H1 (cell line): Measurements from ENCODE around the gene B3GAT1.

ENCODE experiments used
- BACH1 ChIP-seq: IDR thresholded peaks from 2 replicates; pipeline ENCODE4 v1.6.1; 2012; ENCODE audit warnings: low read length, improper control_type of control experiment
- BRCA1 ChIP-seq: IDR thresholded peaks from 2 replicates; pipeline ENCODE4 v1.6.1; 2012; ENCODE audit warnings: low read depth, low read length, improper control_type of control experiment
- POLR2AphosphoS5 ChIP-seq: IDR thresholded peaks from 2 replicates; pipeline ENCODE4 v1.6.1; 2011; ENCODE audit warnings: low read depth, low read length
- SIN3A ChIP-seq, 2 experiments: IDR thresholded peaks in 1 of 2; conservative IDR thresholded peaks in 1 of 2; 2 replicates each; pipeline ENCODE4 v1.6.1; 2011 to 2012; ENCODE audit warnings: low read length in 2 of 2, improper control_type of control experiment in 1 of 2, low read depth in 1 of 2, mild to moderate bottlenecking in 1 of 2
- TF ChIP-seq, protein P1 (sequence below), 3 experiments: IDR thresholded peaks; 1 replicate in 2 of 3; 2 replicates in 1 of 3; pipeline versions ENCODE4 v1.5.1 to v1.6.1; 2011; ENCODE audit warnings: low read length in 3 of 3, mild to moderate bottlenecking in 3 of 3, inconsistent platforms in 2 of 3, low read depth in 1 of 3, moderate library complexity in 1 of 3; ENCODE audit not compliant: insufficient read depth in 1 of 3; ENCODE audit errors: control extremely low read depth in 1 of 3

DNA sequence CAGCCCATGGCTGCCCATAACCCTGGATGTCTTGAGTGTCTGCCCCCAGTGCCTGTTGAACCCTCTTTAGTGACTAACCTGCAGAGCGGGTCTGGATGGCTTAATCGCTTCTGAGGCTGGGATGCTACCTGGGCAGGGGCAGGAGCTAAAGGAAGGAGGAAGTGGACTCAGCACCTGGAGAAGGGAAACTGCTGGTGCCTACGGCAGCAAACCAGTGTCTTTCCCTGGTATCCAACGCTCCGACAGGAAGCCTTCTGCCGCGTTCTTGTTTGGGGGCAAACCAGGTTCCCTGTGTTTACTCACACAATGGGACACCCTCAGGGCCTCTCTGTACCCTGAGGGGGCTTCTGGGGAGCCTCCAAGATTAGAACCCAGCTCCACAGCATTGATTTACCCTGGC lies 38.1 kb upstream of the B3GAT1 start:
- TF ChIP-seq POLR2AphosphoS5, result no peak
- TF ChIP-seq, protein P1, sequence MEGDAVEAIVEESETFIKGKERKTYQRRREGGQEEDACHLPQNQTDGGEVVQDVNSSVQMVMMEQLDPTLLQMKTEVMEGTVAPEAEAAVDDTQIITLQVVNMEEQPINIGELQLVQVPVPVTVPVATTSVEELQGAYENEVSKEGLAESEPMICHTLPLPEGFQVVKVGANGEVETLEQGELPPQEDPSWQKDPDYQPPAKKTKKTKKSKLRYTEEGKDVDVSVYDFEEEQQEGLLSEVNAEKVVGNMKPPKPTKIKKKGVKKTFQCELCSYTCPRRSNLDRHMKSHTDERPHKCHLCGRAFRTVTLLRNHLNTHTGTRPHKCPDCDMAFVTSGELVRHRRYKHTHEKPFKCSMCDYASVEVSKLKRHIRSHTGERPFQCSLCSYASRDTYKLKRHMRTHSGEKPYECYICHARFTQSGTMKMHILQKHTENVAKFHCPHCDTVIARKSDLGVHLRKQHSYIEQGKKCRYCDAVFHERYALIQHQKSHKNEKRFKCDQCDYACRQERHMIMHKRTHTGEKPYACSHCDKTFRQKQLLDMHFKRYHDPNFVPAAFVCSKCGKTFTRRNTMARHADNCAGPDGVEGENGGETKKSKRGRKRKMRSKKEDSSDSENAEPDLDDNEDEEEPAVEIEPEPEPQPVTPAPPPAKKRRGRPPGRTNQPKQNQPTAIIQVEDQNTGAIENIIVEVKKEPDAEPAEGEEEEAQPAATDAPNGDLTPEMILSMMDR (IDR thresholded peaks at IDR 0.05; ENCODE audit: control extremely low read depth in 1 of 3, insufficient read depth in 1 of 3, low read depth in 1 of 3, low read length in 3 of 3), result no peak
- no peak for TF ChIP-seq SIN3A (conservative IDR thresholded peaks at IDR 0.05 in 1 of 2, IDR thresholded peaks at IDR 0.05 in 1 of 2; ENCODE audit: low read depth in 1 of 2, low read length in 2 of 2)
- no peak for TF ChIP-seq BRCA1
- no peak for TF ChIP-seq BACH1
